Measurements from ENCODE around the gene DTHD1. TPM values are rescaled to one million over a fixed set of nuclear protein-coding genes. Genes with fewer than 3 reads are reported as not detected.

DTHD1 gene
- total RNA-seq, 2 experiments from 2014 or later: 0.11 to 0.16 TPM

GRCh38 chr4:36325499-36325898 is 44.1 kb downstream of the DTHD1 start:
- peaks cover 24% of the 10 kb centered on the region for H3K4me1 ChIP-seq (ENCODE audit: insufficient read depth, low read length)
- peak overlapping the region in 1 of 2 donors; percentile 4 for H3K27ac ChIP-seq (ENCODE audit: low read depth in 1 of 2, low read length in 2 of 2)
- peak in 4 of 14 experiments; percentile 17 to 78 (median 70) for DNase-seq
- no peaks in the 10 kb centered on the region for H3K27me3 Mint-ChIP-seq
- H3K4me3 Mint-ChIP-seq: peak overlapping the region; percentile 1
- no peak overlapping the region for H3K4me3 ChIP-seq (ENCODE audit: low read length)
- H3K9me3 Mint-ChIP-seq: no peaks in the 10 kb centered on the region
- no peaks in the 10 kb centered on the region for H3K9me3 ChIP-seq (ENCODE audit: control insufficient read depth in 1 of 2, insufficient read depth in 1 of 2, low read length in 2 of 2)
- no peak for TF ChIP-seq CTCF (IDR thresholded peaks at IDR 0.05)
- ChIA-PET CTCF (interaction anchor here (1.0 to 1.3 kb wide), 2 partner anchors 8 to 74 kb away, joined by 4 to 6 read pairs; no protein-coding TSS in a partner anchor), POLR2A (interaction anchor here (1.0 to 1.4 kb wide), 5 partner anchors 40 to 83 kb away, joined by 4 to 7 read pairs (median 5); partner anchors contain the start of gene ARAP2)
- no peaks in the 10 kb centered on the region for H3K36me3 Mint-ChIP-seq (ENCODE audit: low read depth)
- no peaks in the 10 kb centered on the region for H3K27me3 ChIP-seq (ENCODE audit: control insufficient read depth in 1 of 2, insufficient read depth in 2 of 2, low read length in 2 of 2)
- peaks cover 47% of the 10 kb centered on the region for H3K4me1 Mint-ChIP-seq (ENCODE audit: low read depth)
- H3K36me3 ChIP-seq (ENCODE audit: insufficient read depth, low read length): no peaks in the 10 kb centered on the region
- intact Hi-C loops (cut with DNase I, micrococcal nuclease): loop anchor here in 1 of 2 experiments (10.0 kb wide), 1 partner anchor 81 kb away; the partner anchor contains the start of gene ARAP2
- ATAC-seq (ENCODE audit: poor library complexity): peak; percentile 29
- H3K27ac Mint-ChIP-seq: peak overlapping the region; percentile 28

GRCh38 chr4:36325926-36326325 is 44.5 kb downstream of the DTHD1 start:
- DNase-seq (no peak), ATAC-seq (ENCODE audit: poor library complexity) (no peak)
- peaks cover 24% of the 10 kb centered on the region for H3K4me1 ChIP-seq (ENCODE audit: insufficient read depth, low read length)
- POLR2A ChIA-PET: interaction anchor here (1.0 to 1.4 kb wide), 5 partner anchors 40 to 83 kb away, joined by 4 to 7 read pairs (median 5); partner anchors contain the start of gene ARAP2
- no peak overlapping the region for H3K4me3 ChIP-seq (ENCODE audit: low read length)
- H3K9me3 Mint-ChIP-seq: no peaks in the 10 kb centered on the region
- no peak overlapping the region for H3K4me3 Mint-ChIP-seq
- intact Hi-C loops (cut with DNase I, micrococcal nuclease): loop anchor here in 1 of 2 experiments (10.0 kb wide), 1 partner anchor 81 kb away; the partner anchor contains the start of gene ARAP2
- no peaks in the 10 kb centered on the region for H3K27me3 ChIP-seq (ENCODE audit: control insufficient read depth in 1 of 2, insufficient read depth in 2 of 2, low read length in 2 of 2)
- H3K36me3 Mint-ChIP-seq (ENCODE audit: low read depth): no peaks in the 10 kb centered on the region
- CTCF ChIA-PET: interaction anchor here (1.0 to 1.3 kb wide), 2 partner anchors 7 to 74 kb away, joined by 4 to 6 read pairs; no protein-coding TSS in a partner anchor
- no peaks in the 10 kb centered on the region for H3K27me3 Mint-ChIP-seq
- H3K9me3 ChIP-seq (ENCODE audit: control insufficient read depth in 1 of 2, insufficient read depth in 1 of 2, low read length in 2 of 2): no peaks in the 10 kb centered on the region
- no peaks in the 10 kb centered on the region for H3K36me3 ChIP-seq (ENCODE audit: insufficient read depth, low read length)
- TF ChIP-seq CTCF (IDR thresholded peaks at IDR 0.05): no peak
- H3K27ac Mint-ChIP-seq: peak overlapping the region; percentile 28
- peaks cover 47% of the 10 kb centered on the region for H3K4me1 Mint-ChIP-seq (ENCODE audit: low read depth)
- peak overlapping the region in 1 of 2 donors; percentile 4 for H3K27ac ChIP-seq (ENCODE audit: low read depth in 1 of 2, low read length in 2 of 2)

DNA sequence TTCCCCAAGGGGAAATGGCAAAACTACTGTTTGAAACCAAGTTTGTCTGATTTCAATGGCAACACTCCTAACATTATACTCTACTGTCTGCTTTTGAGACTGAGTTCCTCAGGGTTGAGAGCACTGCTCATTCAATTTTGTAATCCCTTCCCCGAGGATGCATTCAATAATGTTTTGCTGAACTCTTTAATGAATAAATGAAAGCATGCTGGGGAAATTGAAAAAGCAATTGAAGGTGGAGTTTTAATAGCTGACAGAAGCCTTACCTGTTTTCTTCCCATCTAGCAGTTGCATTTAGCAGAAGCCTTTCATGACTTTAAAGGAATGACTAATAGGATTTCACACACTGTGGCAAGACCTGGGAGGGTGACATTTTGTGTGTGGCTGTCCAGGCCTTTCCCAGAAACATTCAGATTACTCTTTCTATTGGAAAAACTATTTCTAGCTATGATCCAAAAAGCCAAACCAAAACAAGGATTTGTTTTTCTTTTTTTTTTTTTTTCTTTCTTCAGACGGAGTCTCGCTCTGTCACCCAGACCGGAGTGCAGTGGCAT is 45.1 kb downstream of the DTHD1 start:
- Histone ChIP-seq H3K27ac (ENCODE audit: low read depth in 1 of 2, low read length in 2 of 2) (no peak overlapping the region), H3K4me3 (ENCODE audit: low read length) (no peak overlapping the region), H3K4me1 (ENCODE audit: insufficient read depth, low read length) (peaks cover 24% of the 10 kb centered on the region), H3K36me3 (ENCODE audit: insufficient read depth, low read length) (no peaks in the 10 kb centered on the region), H3K9me3 (ENCODE audit: control insufficient read depth in 1 of 2, insufficient read depth in 1 of 2, low read length in 2 of 2) (no peaks in the 10 kb centered on the region), H3K27me3 (ENCODE audit: control insufficient read depth in 1 of 2, insufficient read depth in 2 of 2, low read length in 2 of 2) (no peaks in the 10 kb centered on the region)
- CTCF ChIA-PET: interaction anchor here (0.8 to 1.2 kb wide), 3 partner anchors 12 to 73 kb away, joined by 3 to 5 read pairs (median 4); no protein-coding TSS in a partner anchor
- peaks cover 47% of the 10 kb centered on the region for H3K4me1 Mint-ChIP-seq (ENCODE audit: low read depth)
- H3K4me3 Mint-ChIP-seq: no peak overlapping the region
- no peak for TF ChIP-seq CTCF (IDR thresholded peaks at IDR 0.05)
- no peaks in the 10 kb centered on the region for H3K9me3 Mint-ChIP-seq
- ATAC-seq (ENCODE audit: poor library complexity): no peak
- DNase-seq: peak in 1 of 14 experiments; percentile 15
- H3K27me3 Mint-ChIP-seq: no peaks in the 10 kb centered on the region
- POLR2A ChIA-PET: interaction anchor here (1.1 kb wide), 1 partner anchor 84 kb away, joined by 4 read pairs; no protein-coding TSS in a partner anchor
- intact Hi-C loops (cut with DNase I, micrococcal nuclease): loop anchor here in 1 of 2 experiments (10.0 kb wide), 1 partner anchor 82 kb away; the partner anchor contains the start of gene ARAP2
- no peak overlapping the region for H3K27ac Mint-ChIP-seq
- no peaks in the 10 kb centered on the region for H3K36me3 Mint-ChIP-seq (ENCODE audit: low read depth)
